Stimulated activated CD8-positive, alpha-beta memory T cell treated with anti-CD3 and anti-CD28 coated beads, Interleukin-7, amount 100 ng/mL, for 24 hours (primary cell): ENCODE measurements around the gene CLASRP.
"Not testable (repeated sequence)": the region's sequence is repeated elsewhere in the genome, so short reads cannot be mapped to it uniquely, and the experiment has no call there.

Source experiments
- DNase-seq: peaks from one replicate; pipeline ENCODE4 v3.0.0-alpha.2; 2020; ENCODE audit warnings: low read depth

CLASRP gene

DNA sequence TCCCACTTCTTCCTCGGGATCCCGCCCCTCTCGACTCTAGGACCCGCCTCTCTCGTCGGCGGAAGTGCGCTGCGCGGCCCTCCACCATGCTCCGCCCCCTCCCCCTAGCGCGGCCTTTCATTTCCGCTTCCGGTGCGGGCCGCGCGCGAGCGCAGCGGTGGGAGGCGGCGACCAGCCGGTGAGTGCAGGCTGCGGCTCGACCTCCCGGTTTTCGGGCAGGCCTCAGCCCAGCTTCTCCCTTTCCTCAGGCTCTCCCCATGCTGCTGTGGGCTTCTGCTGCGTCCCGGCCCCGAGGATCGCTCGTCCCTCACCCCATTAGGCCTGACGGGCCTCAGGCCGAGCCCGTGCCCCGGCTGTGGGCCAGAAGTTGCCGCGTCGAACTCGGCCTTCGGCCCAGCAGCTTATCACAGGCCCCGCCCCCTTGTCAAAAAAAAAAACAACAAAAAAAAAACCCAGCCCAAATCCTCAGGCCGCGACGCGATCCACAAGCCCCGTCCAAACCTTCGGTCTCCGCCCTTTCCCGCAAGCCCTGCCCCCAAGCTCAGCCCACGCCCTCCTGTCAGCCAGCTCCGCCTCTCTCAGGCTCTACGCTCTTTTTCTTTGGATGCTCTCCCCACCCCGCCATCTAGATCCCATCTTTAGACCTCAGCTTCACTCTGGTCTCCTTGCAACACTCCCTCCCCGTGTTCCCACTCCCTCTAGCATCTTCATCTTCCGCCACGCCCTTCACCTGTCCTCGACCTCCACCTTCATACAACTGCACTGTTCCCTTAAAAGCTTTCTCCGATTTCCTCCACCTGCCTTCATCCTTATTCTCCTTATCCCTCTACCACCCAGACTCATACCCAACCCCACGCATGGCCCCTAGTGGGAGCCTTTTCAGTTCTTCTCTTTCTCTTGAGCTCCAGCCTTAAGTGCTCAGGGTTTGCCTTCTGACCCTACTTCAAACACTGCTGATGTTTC is at the start of gene CLASRP:
TSS of gene CLASRP (plus strand) at position 115 of the 963 bp plus-strand sequence. CDS start 1,168 bp downstream, outside the sequence.
- DNase-seq, result peak; percentile 76

DNA sequence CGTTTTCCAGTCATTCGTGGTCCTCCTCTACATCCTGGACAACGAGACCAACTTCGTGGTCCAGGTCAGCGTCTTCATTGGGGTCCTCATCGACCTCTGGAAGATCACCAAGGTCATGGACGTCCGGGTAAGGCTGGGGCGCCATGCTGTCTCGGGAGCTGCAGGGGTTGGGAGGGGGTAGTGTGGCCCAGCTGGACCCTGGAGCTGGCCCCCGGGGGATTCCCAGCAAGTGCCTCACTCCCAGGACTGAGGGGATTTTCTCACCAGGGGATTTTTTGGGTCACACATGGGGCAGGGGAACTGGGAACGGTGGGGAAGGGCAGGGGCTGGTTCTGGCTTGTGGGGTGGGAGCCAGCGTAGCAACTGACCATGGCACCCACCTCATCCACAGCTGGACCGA is 48.4 kb upstream of the CLASRP start:
- DNase-seq, result no peak

DNA sequence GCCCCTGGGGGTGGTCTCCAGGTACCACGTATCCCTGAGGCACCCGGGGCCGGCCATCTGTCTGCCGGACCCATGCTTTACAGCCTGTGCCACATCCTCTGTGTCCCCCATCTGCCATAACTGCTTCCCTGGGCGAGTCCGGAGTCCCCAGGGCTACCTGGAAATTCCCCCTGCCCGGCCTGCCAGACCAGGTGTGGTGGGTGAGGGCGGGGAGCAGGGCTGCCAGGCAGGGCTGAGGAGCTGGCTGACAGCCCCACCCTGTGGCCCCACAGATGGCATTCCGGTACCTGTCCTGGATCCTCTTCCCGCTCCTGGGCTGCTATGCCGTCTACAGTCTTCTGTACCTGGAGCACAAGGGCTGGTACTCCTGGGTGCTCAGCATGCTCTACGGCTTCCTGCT is 47.9 kb upstream of the CLASRP start:
- no peak for DNase-seq

DNA sequence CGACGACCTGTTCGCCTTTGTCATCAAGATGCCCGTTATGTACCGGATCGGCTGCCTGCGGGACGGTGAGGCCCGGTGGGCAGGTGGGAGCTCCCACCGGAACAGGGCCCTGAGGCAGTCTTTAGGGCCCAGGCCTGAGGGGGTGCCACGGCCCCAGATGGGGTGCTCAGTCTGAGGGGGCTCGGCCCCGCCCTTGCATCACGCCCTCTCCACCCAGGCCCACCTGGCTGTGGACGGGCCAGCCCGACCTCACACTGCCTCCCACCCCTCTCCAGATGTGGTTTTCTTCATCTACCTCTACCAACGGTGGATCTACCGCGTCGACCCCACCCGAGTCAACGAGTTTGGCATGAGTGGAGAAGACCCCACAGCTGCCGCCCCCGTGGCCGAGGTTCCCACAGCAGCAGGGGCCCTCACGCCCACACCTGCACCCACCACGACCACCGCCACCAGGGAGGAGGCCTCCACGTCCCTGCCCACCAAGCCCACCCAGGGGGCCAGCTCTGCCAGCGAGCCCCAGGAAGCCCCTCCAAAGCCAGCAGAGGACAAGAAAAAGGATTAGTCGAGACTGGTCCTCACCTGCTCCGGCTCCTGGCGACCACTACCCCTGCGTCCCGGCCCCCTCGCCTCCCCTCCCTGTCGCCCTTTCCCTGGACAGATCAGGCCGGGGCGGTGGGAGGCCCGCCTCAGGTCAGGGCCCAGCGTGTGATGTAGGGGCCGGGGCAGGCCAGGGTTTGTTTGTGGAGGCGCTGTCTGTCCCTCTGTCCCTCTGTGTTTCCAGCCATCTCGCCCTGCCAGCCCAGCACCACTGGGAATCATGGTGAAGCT is 46.3 kb upstream of the CLASRP start:
- DNase-seq, result no peak

- no peak for DNase-seq
Observed at GRCh38 chr19:44993526-44993925, 45.3 kb upstream of the CLASRP start.

DNA sequence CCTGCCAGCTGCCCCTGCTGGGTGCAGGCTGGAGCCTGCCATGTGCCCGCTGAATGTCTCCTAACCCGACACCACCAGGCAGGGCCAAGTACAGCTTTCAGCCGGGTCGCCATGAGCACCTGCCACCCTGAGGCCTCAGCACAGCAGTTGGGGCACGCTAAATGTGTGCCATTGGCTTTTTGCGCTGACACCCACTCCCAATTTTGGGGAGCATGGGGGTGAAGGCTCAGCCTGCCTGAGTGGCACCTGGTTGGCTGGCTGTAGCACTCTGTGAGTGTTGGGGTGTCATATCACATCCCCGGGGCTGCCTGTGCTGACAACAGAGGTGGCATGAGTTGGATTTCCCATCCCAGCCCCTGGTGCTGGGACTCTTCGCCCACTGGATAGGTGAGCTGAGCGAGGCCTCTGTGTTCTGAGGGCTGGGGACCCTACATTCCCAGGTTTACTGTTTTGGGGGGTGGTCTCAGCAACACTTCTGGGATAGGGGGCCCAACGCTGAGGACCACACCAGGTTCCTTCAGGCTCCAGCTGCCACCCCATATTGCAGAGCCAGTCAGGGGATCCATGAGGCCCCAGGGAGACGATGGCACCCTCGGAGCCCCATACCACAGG is 44.8 kb upstream of the CLASRP start:
- DNase-seq, result no peak

DNA sequence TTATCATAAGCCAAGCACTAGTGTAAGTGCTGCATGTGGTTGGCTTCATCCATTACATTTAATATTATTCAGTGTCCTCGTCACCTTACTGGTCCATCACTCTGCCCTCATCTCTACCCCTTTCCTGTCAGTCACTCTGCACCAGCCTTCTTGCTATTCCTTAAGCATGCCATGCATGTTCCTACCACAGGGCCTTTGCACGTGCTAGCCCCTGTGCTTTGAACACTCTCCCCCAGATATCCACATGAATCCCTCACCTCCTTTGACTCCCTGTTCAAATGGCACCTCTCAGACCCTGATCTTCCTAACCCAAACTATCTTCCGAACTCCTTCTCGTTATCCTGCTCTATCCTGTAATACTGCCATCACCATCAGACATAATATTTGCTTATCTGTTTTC is 40.8 kb upstream of the CLASRP start:
- DNase-seq, result no peak

GRCh38 chr19:44999131-44999925 is 39.5 kb upstream of the CLASRP start:
- not testable (repeated sequence) for DNase-seq

DNA sequence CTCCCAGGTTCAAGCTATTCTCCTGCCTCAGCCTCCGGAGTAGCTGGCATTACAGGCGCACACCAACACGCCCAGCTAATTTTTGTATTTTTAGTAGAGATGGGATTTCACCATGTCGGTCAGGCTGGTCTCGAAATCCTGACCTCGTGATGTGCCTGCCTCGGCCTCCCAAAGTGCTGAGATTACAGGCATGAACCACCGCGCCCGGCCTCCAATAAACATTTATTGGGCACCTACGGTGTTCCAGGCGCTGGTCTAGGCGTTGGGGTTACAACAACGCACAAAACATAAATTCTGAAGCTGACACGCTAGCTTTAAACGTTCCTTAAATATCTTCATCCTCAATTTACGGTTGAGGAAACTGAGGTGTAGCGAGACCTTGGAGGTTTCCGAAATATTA is 38.2 kb upstream of the CLASRP start:
- not testable (repeated sequence) for DNase-seq

DNA sequence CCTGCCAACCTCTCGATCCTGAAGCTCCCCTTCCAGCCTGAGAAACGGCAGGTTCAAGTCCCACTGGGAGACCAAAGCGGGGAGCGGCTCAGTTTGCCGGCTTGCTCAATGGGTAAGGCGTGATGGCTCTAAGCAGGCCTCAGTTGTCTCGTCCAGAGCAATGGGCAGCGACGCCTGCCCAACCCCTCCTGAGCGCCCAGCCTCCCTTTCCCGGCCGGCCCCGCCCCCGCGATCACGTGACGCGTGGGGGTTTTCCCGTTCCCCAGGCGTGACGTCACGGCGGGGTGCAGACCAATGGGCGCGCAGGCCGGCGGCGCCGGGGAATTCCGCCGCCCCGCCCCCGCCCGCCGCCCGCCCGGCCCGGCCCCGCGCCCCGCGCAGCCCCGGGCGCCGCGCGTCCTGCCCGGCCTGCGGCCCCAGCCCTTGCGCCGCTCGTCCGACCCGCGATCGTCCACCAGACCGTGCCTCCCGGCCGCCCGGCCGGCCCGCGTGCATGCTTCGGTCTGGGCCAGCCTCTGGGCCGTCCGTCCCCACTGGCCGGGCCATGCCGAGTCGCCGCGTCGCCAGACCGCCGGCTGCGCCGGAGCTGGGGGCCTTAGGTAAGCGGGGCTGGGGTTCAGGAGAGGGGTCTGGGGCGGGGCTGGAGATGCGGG is 37.6 kb upstream of the CLASRP start, which contains the start of gene RELB:
TSS of gene RELB (plus strand) at position 378 of the 653 bp plus-strand sequence. CDS start at position 494, 116 bp downstream.
- peak; percentile 96 for DNase-seq

DNA sequence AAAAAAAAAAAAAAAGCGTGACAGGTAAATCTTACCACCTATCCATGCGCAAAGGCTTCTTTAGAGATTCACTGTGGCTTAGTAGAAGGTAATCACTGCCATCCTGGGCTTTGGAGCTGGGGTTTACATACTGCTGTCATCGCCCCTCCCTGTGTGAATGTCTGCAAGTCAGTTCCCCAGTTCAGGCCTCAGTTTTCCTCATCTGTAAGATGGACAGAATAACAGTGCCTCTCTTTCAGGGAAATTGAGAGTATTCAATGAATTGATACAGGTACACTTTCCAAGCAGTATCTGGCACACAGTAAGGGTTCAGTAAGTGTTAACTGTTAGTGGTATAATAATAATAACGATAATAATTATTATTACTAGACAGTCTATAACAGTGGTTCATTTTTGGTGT is 35.4 kb upstream of the CLASRP start:
- DNase-seq, result no peak

DNA sequence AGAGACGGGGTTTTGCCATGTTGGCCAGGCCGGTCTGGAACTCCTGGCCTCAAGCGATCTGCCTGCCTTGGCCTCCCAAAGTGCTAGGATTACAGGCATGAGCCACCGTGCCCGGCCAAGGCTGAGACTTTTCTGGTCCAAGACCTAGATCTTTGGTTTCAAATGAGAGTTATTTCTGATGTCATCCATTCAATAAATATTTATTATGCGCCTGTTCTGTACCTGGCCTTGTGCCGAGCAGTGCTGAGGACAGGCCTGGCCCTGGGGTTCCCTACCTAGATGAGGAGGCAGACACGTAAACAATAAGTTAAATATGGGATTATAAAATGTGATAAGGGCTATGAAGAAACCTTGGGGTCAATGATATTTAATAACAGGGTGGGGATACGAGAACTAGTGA is 33.1 kb upstream of the CLASRP start:
- DNase-seq, result no peak

GRCh38 chr19:45008552-45008951 is 30.3 kb upstream of the CLASRP start:
- DNase-seq, result no peak

- no peak for DNase-seq
Observed at GRCh38 chr19:45009625-45010255, 29.1 kb upstream of the CLASRP start.

DNA sequence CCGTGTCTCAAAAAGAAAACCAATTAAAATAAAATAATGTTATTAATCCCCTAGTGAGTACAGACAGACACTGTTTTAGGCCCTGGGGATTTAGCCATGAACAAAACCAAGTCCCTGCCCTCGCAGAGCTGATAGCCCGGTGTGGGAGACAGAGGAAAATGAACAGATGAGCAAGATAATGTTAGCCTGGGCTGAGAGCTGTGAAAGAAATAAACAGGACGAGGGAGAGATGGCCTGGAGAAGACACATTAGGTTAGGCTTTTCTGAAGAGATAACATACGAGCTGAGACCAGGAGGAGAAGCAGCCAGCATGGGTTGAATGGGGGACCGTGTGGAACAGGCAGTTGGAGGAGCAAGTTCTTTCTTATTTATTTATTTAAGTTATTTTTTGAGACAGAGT is 28.5 kb upstream of the CLASRP start:
- no peak for DNase-seq

- no peak for DNase-seq
Observed at GRCh38 chr19:45011959-45012358, 26.9 kb upstream of the CLASRP start.

DNA sequence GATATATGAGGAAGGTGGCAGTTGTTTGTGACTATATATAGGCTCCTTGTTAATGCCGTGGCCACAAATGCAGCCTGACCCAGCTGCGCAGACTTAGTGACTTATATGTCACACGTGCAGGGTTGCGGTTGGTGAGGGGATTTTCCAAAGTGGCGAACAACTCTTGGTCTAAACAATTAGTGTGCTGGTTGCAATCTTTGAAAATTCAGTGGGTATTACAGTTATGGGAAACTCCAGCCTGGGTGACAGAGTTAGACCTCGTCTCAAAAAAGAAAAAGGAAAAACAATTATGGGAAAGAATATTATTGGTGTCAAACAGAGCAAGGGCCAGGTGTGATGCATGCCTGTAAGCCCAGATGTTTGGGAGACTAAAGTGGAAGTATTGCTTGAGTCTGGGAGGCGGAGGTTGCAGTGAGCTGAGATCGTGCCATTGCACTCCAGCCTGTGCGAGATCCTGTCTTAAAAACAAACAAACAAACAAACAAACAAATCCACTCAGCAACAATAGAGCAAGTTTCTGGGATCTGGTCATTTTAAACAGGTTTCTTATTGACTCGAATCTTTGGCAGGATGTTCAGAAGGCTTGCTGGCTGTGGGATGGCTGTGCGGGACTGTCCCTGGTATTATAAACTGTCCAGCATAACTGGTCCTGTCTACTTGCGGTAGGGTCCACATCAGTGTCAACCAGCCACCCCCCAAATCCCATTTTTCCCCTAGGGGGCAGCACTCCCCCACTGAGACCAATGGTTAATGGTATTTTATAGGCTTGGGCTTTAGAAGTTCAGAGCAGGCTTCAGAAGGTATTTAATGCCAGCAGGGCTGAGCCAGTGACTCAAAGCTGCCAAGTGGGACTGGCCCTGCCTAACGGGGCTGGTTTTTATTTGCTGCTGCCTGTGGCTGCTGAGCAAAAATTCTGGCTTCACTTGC is 22.2 kb upstream of the CLASRP start:
- DNase-seq, result peak; percentile 42

- DNase-seq, result no peak
Observed at GRCh38 chr19:45019187-45019586, 19.7 kb upstream of the CLASRP start.

GRCh38 chr19:45020071-45020470 is 18.8 kb upstream of the CLASRP start:
- no peak for DNase-seq
